Adrenal gland (tissue), 12 donors: ENCODE data around the gene STEAP2. TPM values are rescaled to one million over a fixed set of nuclear protein-coding genes. Genes with fewer than 3 reads are reported as not detected.
"Not testable (repeated sequence)": the region's sequence is repeated elsewhere in the genome, so short reads cannot be mapped to it uniquely, and the experiment has no call there.

Experiments used
- DNase-seq, 7 donors: peaks; one replicate each; pipeline ENCODE4 v3.0.0-alpha.2; 2019 to 2020
- H3K27ac ChIP-seq, 5 donors: fragments of 200-600 bp; sonication (generic) in 4 of 5; 1 replicate in 3 of 5; 2 replicates in 2 of 5; pipeline versions ENCODE4 v1.5.1 to v1.8.0; 2016 to 2020; ENCODE audit warnings: mild to moderate bottlenecking in 1 of 5
- H3K27me3 ChIP-seq: fragments of 200-600 bp; 2 replicates; pipeline ENCODE4 v1.8.0; 2021
- H3K36me3 ChIP-seq, 2 donors: fragments of 200-600 bp; replicated peaks in 1 of 2; 1 replicate in 1 of 2; 2 replicates in 1 of 2; pipeline versions ENCODE4 v1.5.1 to v1.8.0; 2018 to 2022
- H3K4me1 ChIP-seq, 2 donors: fragments of 200-600 bp; replicated peaks in 1 of 2; 1 replicate in 1 of 2; 2 replicates in 1 of 2; pipeline versions ENCODE4 v1.5.1 to v1.8.0; 2018 to 2021
- H3K4me3 ChIP-seq, 4 donors: fragments of 200-600 bp; sonication (generic) in 3 of 4; one replicate each; pipeline ENCODE4 v1.5.1; 2016 to 2018
- H3K9me3 ChIP-seq, 3 donors: fragments of 200-600 bp; sonication (generic) in 1 of 3; replicated peaks in 1 of 3; 1 replicate in 2 of 3; 2 replicates in 1 of 3; pipeline versions ENCODE4 v1.5.1 to v1.8.0; 2016 to 2021
- POLR2A ChIP-seq, 2 donors: fragments of 450-650 bp; IDR thresholded peaks; one replicate each; pipeline ENCODE4 v1.6.1; 2017; ENCODE audit warnings: antibody characterized with exemption in 2 of 2, mild to moderate bottlenecking in 2 of 2, moderate library complexity in 1 of 2
- WGBS, 4 donors: extraction: QIAGEN DNeasy Blood & Tissue Kit in 2 of 4; methylation state at CpG; one replicate each; pipeline versions ENCODE4 v1.1.5 to v1.1.7; 2013 to 2017; 5-methylcytosine and 5-hydroxymethylcytosine counted together
- intact Hi-C, 2 donors: fragments of 100-400 bp; cut with DNase I; formaldehyde crosslinking; loops; one replicate each; pipeline versions ENCODE4 v1.14.1 to v1.15.0; 2022 to 2023
- polyA plus RNA-seq, 3 donors: library from polyadenylated mRNA; stranded (reverse); fragments of 200-250 nt in 2 of 3; fragments of 350-450 nt in 1 of 3; fragmentation: Illumina TruSeq in 1 of 3; extraction: RNeasy Lipid Tissue Mini Kit (QIAGEN cat#74804) in 1 of 3; gene quantifications; one replicate each; pipeline ENCODE4 v1.2.3, GENCODE V29; 2013 to 2014
- total RNA-seq, 9 donors: library from RNA; depleted of rRNA in 4 of 9; stranded (reverse); fragments of >200 nt in 4 of 9; fragments of 120-200 nt in 1 of 9; fragmentation: NEBNext Ultra II Directional in 1 of 9; extraction: Animal tissue kit (Norgen Biotek cat#: 25700) in 1 of 9; gene quantifications; one replicate each; pipeline versions ENCODE4 v1.1.0 to v1.2.4, GENCODE V29; 2013 to 2023
- TF ChIP-seq, protein P1 (sequence below), 6 experiments: fragments of 450-650 bp in 4 of 6; fragments of 200-600 bp in 2 of 6; sonication (generic) in 1 of 6; IDR thresholded peaks; 1 replicate in 5 of 6; 2 replicates in 1 of 6; pipeline versions ENCODE4 v1.5.1 to v1.8.0; 2016 to 2021; ENCODE audit warnings: antibody characterized with exemption in 6 of 6, mild to moderate bottlenecking in 2 of 6, moderate library complexity in 1 of 6
- donor health status: healthy with polysubstance abuse.
- donor health status: Bipolar disorder and iron deficiency.
- donor health status: DM: yes; HTN: yes; CAD: no.
- donor health status: DM: no; HTN: no; CAD: no.
- donor health status: DM: no; HTN: no; CAD: no.
- donor health status: DM: yes; HTN: yes; CAD: no.

Gene STEAP2
- total and polyA plus RNA-seq, 12 donors: 2.0 to 9.5 (median 6.1) TPM

DNA sequence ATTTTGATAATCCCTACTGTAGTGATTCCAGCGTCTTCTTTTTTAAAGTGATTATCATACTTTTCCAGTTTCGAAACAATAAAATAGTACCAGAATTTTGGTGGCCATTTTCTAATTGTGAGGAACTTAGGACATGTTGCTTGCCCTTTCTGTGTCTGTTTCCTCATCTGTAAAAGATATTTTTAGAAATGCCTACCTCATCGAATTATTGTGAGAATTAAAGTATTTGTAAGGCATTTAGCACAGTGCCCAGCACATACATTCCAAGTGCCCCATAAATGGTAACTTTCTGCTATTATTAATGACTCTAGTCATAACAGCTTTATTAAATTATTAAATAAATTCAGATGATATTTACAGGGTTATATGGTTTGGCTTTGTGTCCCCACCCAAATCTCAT is 37.2 kb downstream of the STEAP2 start:
- Histone ChIP-seq H3K4me3 (no peak overlapping the region), H3K27me3 (no peaks in the 10 kb centered on the region), H3K4me1 (peaks cover 0 to 15% of the 10 kb centered on the region in 2 donors), H3K27ac (no peak overlapping the region), H3K9me3 (no peaks in the 10 kb centered on the region), H3K36me3 (no peaks in the 10 kb centered on the region)
- intact Hi-C loops: loop anchor here (10.0 kb wide), 2 partner anchors 94 to 176 kb away; partner anchors contain the start of gene STEAP1 (in 1 of the 2)
- TF ChIP-seq, protein P1, sequence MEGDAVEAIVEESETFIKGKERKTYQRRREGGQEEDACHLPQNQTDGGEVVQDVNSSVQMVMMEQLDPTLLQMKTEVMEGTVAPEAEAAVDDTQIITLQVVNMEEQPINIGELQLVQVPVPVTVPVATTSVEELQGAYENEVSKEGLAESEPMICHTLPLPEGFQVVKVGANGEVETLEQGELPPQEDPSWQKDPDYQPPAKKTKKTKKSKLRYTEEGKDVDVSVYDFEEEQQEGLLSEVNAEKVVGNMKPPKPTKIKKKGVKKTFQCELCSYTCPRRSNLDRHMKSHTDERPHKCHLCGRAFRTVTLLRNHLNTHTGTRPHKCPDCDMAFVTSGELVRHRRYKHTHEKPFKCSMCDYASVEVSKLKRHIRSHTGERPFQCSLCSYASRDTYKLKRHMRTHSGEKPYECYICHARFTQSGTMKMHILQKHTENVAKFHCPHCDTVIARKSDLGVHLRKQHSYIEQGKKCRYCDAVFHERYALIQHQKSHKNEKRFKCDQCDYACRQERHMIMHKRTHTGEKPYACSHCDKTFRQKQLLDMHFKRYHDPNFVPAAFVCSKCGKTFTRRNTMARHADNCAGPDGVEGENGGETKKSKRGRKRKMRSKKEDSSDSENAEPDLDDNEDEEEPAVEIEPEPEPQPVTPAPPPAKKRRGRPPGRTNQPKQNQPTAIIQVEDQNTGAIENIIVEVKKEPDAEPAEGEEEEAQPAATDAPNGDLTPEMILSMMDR (IDR thresholded peaks at IDR 0.05): no peak
- no peak for TF ChIP-seq POLR2A (IDR thresholded peaks at IDR 0.05)
- no peak for DNase-seq
- 81 to 85% (median 83%) methylated on average over 3 of the region's 3 CpGs for WGBS, 4 donors

DNA sequence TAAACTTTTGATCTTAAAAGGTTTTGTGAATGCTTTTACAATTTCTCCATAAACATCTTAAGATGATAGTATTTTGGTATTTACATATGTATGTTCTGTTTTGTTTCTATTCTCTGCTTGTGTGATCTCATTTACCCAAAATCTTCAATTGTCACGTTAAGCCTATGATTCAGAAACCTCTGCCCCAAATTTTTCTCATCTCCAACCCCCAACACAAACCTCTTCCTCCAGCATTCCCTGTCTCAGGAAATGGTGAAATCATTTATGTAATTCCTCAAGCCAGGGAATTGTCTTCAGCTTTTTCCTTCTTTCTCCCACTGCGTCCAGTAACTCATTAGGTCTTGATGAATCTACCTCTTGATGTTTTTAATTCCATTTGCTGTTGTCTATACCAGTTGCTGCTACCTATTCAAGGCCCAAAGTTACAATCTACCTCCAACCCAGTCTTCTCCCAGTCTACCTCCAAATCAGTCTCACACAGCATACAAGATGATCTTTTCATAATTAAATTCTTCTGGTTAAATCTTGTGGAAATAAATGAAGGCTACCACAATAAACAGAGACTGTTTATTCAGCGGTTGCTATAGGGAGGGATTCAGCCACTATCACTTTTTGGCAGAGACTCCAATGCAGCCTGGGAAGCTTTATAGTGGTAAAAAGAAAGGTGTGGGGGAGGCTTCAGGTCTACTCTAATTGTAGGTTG is 39.2 kb downstream of the STEAP2 start:
- no peak for DNase-seq
- Histone ChIP-seq H3K27ac (no peak overlapping the region), H3K36me3 (no peaks in the 10 kb centered on the region), H3K4me1 (peaks cover 0 to 8% of the 10 kb centered on the region in 2 donors), H3K4me3 (no peak overlapping the region), H3K9me3 (no peaks in the 10 kb centered on the region), H3K27me3 (no peaks in the 10 kb centered on the region)
- 69 to 76% (median 72%) methylated on average over 3 of the region's 3 CpGs for WGBS, 4 donors
- intact Hi-C loops: no loop called here
- TF ChIP-seq, protein P1 (IDR thresholded peaks at IDR 0.05): no peak
- no peak for TF ChIP-seq POLR2A (IDR thresholded peaks at IDR 0.05)

DNA sequence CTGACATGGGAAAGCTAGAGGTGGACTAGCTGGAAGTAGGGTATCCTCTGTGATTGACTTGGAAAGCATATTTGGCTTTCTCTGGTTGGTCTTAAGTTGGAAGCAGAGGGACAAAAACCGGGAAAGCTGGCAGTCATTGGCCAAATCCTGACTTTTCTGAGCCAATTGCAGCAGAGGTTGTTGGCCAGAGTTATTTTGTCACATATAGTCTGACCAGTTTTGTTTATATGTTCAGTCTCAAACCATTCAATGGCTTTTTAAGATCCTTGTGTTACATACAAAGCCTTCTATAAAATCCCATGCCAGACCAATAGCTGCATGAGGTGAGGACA is 39.7 kb downstream of the STEAP2 start:
- Histone ChIP-seq H3K4me3 (no peak overlapping the region), H3K4me1 (peaks cover 0 to 3% of the 10 kb centered on the region in 2 donors), H3K36me3 (no peaks in the 10 kb centered on the region), H3K27ac (no peak overlapping the region), H3K9me3 (no peaks in the 10 kb centered on the region), H3K27me3 (no peaks in the 10 kb centered on the region)
- intact Hi-C loops: no loop called here
- TF ChIP-seq POLR2A (IDR thresholded peaks at IDR 0.05): no peak
- TF ChIP-seq, protein P1 (IDR thresholded peaks at IDR 0.05): no peak
- 83 to 94% (median 92%) methylated on average over 1 of the region's 1 CpG for WGBS, 4 donors
- no peak for DNase-seq

GRCh38 chr7:90256011-90256410 is 44.5 kb downstream of the STEAP2 start:
- intact Hi-C loops, H3K4me1 ChIP-seq, H3K9me3 ChIP-seq, H3K27me3 ChIP-seq, H3K36me3 ChIP-seq, H3K27ac ChIP-seq, H3K4me3 ChIP-seq, DNase-seq: not testable (repeated sequence)
- 92 to 97% (median 96%) methylated on average over 5 of the region's 5 CpGs for WGBS, 4 donors

DNA sequence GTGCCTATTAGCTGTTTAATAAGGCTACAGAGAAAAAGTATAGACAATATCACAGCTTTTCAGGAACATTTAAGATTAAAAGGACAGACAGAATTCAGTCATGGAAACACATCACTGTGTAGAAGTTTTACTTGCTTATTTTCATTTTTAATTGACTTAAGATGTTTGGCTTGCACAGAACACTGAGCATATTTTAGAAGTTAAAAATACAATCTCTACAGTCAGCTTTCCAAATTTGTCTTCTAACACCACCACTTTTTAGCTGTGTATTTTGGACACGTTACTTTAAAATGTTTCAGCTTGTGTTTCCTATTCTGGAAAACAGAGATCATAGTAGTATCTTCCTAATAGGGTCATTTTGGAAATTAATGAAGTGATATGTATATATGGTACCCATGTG is 45.2 kb downstream of the STEAP2 start:
- Histone ChIP-seq H3K36me3 (no peaks in the 10 kb centered on the region), H3K4me1 (no peaks in the 10 kb centered on the region), H3K4me3 (no peak overlapping the region), H3K9me3 (no peaks in the 10 kb centered on the region), H3K27ac (no peak overlapping the region), H3K27me3 (no peaks in the 10 kb centered on the region)
- intact Hi-C loops: no loop called here
- no peak for DNase-seq
- WGBS, 4 donors: 82 to 89% (median 85%) methylated on average over 1 of the region's 1 CpG
- TF ChIP-seq, protein P1 (IDR thresholded peaks at IDR 0.05): no peak
- no peak for TF ChIP-seq POLR2A (IDR thresholded peaks at IDR 0.05)
